PC-3 (cell line): ENCODE data around the gene USP15. TPM values are rescaled to one million over a fixed set of nuclear protein-coding genes. Genes with fewer than 3 reads are reported as not detected.

Source experiments
- total RNA-seq: library from RNA; depleted of rRNA; stranded (reverse); fragments of >200 nt; gene quantifications from 2 replicates; pipeline ENCODE4 v1.2.3, GENCODE V29; 2014; rRNA removed

The USP15 gene
- total RNA-seq, 1 experiment from 2014 or later = 46.1 TPM

Other genes with a start within 250 kb of the USP15 start
- gene MON2, start 206.4 kb downstream of the USP15 start, total RNA-seq = 19.1 and 32.0 TPM in 2 replicates